Loucy (cell line): ENCODE measurements around the gene RAB8B.
A peak's percentile ranks its signal among the peaks of the same experiment; 100 is the strongest.

ENCODE experiments used
- H2AFZ ChIP-seq: fragments of 200-600 bp; sonication (generic); 2 replicates; pipeline ENCODE4 v1.6.0; 2016; ENCODE audit warnings: antibody characterized with exemption, mild to moderate bottlenecking, low read length, moderate library complexity
- H3F3A ChIP-seq: fragments of 200-600 bp; 2 replicates; pipeline ENCODE4 v1.6.0; 2016; ENCODE audit warnings: antibody characterized with exemption, low read depth, mild to moderate bottlenecking
- H3K27me3 ChIP-seq: fragments of 200-600 bp; sonication (generic); 2 replicates; pipeline ENCODE4 v1.6.1; 2014; ENCODE audit warnings: low read length, mild to moderate bottlenecking; ENCODE audit not compliant: insufficient read depth, poor library complexity, severe bottlenecking
- H3K36me3 ChIP-seq: fragments of 200-600 bp; sonication (generic); 2 replicates; pipeline ENCODE4 v1.6.1; 2016; ENCODE audit warnings: low read length; ENCODE audit not compliant: insufficient read depth
- H3K4me1 ChIP-seq: fragments of 200-600 bp; sonication (generic); 2 replicates; pipeline ENCODE4 v1.5.1; 2014; ENCODE audit warnings: low read length, mild to moderate bottlenecking; ENCODE audit not compliant: insufficient read depth, poor library complexity, severe bottlenecking
- H3K4me2 ChIP-seq: fragments of 200-600 bp; sonication (generic); 2 replicates; pipeline ENCODE4 v1.6.0; 2014; ENCODE audit warnings: antibody characterized with exemption, low read length, low read depth, mild to moderate bottlenecking; ENCODE audit not compliant: poor library complexity, severe bottlenecking
- H3K4me3 ChIP-seq: fragments of 200-600 bp; sonication (generic); 2 replicates; pipeline ENCODE4 v1.5.1; 2014; ENCODE audit warnings: low read length, mild to moderate bottlenecking, mixed read lengths; ENCODE audit not compliant: poor library complexity, severe bottlenecking
- H3K79me2 ChIP-seq: fragments of 200-600 bp; sonication (generic); 2 replicates; pipeline ENCODE4 v1.6.1; 2014; ENCODE audit warnings: low read length; ENCODE audit not compliant: insufficient read depth
- H3K9ac ChIP-seq: fragments of 200-600 bp; sonication (generic); 2 replicates; pipeline ENCODE4 v1.6.0; 2014; ENCODE audit warnings: mild to moderate bottlenecking, low read depth, low read length, moderate library complexity; ENCODE audit not compliant: poor library complexity, severe bottlenecking
- H3K9me2 ChIP-seq: fragments of 200-600 bp; sonication (generic); replicated peaks from 2 replicates; pipeline ENCODE4 v1.6.1; 2016; ENCODE audit warnings: low read depth, low read length, mixed read lengths
- H3K9me3 ChIP-seq: fragments of 200-600 bp; sonication (generic); 2 replicates; pipeline ENCODE4 v1.6.1; 2014; ENCODE audit warnings: mild to moderate bottlenecking, antibody characterized with exemption, low read length, low read depth; ENCODE audit not compliant: insufficient read depth
- H4K20me1 ChIP-seq: fragments of 200-600 bp; sonication (generic); 2 replicates; pipeline ENCODE4 v1.6.0; 2014; ENCODE audit warnings: antibody characterized with exemption, low read length, mild to moderate bottlenecking; ENCODE audit not compliant: insufficient read depth, poor library complexity, severe bottlenecking
- EZH2phosphoT487 ChIP-seq: fragments of 200-600 bp; IDR thresholded peaks from 2 replicates; pipeline ENCODE4 v1.6.1; 2018; ENCODE audit warnings: antibody characterized with exemption, mild to moderate bottlenecking, moderate library complexity, borderline replicate concordance
- TF ChIP-seq, protein P1 (sequence below): fragments of 200-600 bp; sonication (generic); conservative IDR thresholded peaks from 2 replicates; pipeline ENCODE4 v1.5.1; 2014; ENCODE audit warnings: mild to moderate bottlenecking, antibody characterized with exemption, low read length

Gene RAB8B

DNA sequence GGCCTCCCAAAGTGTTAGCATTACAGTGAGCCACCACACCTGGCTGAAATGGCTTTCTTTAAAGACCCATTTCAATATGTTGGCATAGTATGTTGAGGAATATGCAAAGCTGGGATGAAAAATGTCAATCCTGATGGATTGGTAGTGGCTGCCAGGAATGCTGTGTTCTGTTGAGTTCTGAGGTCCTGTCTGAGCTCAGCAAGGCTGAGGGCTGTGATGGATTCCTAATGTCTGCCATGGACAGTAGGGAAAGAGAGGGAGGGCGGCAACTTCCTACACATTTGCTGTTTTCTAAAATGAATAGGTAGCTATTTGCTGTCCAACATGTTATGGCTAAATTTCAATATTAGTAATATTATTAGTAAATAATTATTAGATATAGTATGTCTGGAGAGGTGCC lies 8.2 kb downstream of the RAB8B start:
- Histone ChIP-seq H3K9ac (no peak overlapping the region), H3F3A (no peaks in the 10 kb centered on the region), H2AFZ (no peak overlapping the region), H3K79me2 (peaks cover 97% of the 10 kb centered on the region), H3K27me3 (no peaks in the 10 kb centered on the region), H3K4me3 (no peak overlapping the region), H4K20me1 (peaks cover 58% of the 10 kb centered on the region), H3K9me2 (no peaks in the 10 kb centered on the region), H3K4me1 (peaks cover 84% of the 10 kb centered on the region), H3K9me3 (no peaks in the 10 kb centered on the region), H3K4me2 (peak overlapping the region; percentile 42), H3K36me3 (0 out of 2 replicates have a peak, but pooled peaks cover 4% of the 10 kb centered on the region)
- TF ChIP-seq, protein P1, sequence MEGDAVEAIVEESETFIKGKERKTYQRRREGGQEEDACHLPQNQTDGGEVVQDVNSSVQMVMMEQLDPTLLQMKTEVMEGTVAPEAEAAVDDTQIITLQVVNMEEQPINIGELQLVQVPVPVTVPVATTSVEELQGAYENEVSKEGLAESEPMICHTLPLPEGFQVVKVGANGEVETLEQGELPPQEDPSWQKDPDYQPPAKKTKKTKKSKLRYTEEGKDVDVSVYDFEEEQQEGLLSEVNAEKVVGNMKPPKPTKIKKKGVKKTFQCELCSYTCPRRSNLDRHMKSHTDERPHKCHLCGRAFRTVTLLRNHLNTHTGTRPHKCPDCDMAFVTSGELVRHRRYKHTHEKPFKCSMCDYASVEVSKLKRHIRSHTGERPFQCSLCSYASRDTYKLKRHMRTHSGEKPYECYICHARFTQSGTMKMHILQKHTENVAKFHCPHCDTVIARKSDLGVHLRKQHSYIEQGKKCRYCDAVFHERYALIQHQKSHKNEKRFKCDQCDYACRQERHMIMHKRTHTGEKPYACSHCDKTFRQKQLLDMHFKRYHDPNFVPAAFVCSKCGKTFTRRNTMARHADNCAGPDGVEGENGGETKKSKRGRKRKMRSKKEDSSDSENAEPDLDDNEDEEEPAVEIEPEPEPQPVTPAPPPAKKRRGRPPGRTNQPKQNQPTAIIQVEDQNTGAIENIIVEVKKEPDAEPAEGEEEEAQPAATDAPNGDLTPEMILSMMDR = no peak
- TF ChIP-seq EZH2phosphoT487 = no peak

DNA sequence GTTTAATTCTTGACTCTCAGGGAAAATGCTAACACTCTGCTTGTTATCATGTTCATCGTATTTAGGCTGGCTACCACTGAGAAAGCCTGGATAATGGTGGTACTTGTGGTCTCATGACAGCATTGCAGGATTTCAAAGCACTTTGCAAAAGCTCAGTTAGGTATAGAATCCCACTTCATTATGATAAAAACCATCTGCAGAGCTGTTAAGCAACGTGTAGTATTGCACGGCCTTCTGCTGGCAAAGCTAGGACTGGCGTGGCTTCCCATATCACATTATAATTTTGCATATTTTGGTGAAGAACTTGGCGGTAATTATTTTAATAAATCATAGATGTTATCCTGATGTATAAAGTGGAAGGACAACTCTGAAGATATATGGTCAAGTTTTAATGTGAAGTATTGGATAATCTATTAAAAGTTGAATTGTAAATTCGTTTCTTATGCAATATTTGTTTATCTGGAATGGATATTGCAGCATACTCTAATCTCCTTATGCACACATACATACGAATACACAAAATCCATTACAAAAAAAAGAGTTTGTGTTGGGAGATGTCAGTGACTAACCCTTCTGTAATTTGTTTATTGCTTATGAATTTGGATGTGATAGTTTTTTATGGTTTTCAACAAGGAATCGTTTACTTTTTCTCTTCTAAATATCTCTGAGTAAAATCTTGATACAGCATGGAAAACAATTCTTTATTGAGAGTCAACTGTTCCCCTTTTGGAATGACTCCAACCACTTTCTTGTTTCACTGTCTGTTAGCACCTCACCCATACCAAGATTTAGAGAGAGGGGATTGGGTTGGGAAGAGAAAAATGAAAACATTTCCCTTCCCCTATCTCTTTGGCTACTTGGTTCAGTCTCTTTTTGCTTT lies 9.2 kb downstream of the RAB8B start:
- Histone ChIP-seq H3K9ac (no peak overlapping the region), H3K4me2 (peak overlapping the region; percentile 42), H3K79me2 (peaks cover 97% of the 10 kb centered on the region), H3K9me2 (no peaks in the 10 kb centered on the region), H3K4me3 (no peak overlapping the region), H3K27me3 (no peaks in the 10 kb centered on the region), H3K4me1 (peaks cover 85% of the 10 kb centered on the region), H3F3A (no peaks in the 10 kb centered on the region), H2AFZ (no peak overlapping the region), H3K36me3 (0 out of 2 replicates have a peak, but pooled peaks cover 4% of the 10 kb centered on the region), H3K9me3 (no peaks in the 10 kb centered on the region), H4K20me1 (peaks cover 68% of the 10 kb centered on the region)
- TF ChIP-seq, protein P1 = no peak
- TF ChIP-seq EZH2phosphoT487 = no peak

DNA sequence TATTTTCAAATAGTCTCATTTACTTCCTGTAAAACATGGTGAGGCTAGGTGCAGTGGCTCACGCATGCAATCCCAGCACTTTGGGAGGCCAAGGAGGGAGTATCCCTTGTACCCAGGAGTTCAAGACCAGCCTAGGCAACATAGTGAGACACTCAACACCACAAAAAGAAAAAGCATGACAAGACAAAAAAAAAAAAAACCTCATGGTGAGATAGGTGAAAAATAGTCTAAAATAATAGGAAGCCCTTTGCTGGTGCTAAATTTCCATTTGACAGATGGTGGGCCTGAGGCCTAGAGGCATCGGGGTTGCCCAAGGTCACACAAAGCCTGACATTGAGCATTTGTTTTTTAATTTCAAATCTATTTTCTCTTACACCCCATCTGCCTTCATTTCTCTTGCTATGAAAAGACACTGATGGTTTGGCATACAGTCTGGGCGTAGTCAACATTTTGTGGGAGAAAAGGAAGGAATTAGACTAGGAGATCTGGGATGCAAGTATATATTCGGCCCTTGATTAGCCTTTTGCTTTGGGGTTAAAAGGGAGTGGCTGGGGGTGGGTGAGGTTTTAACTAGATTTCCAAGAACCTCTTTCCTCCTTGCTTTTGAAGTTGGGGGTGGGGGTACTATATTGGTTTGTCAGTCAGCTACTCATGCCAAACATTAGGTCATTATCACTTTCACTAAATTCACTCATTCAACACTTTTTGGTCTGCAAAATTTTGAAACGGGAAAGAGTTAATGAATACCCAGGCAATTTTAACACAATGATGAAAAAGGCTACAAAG lies 11.3 kb downstream of the RAB8B start:
- Histone ChIP-seq H2AFZ (no peak overlapping the region), H3K79me2 (peaks cover 97% of the 10 kb centered on the region), H3K4me1 (peaks cover 83% of the 10 kb centered on the region), H3K4me2 (peak overlapping the region; percentile 31), H3K9me2 (no peaks in the 10 kb centered on the region), H3K9me3 (no peaks in the 10 kb centered on the region), H3K9ac (no peak overlapping the region), H3K4me3 (no peak overlapping the region), H4K20me1 (peaks cover 68% of the 10 kb centered on the region), H3K27me3 (no peaks in the 10 kb centered on the region), H3K36me3 (0 out of 2 replicates have a peak, but pooled peaks cover 4% of the 10 kb centered on the region), H3F3A (no peaks in the 10 kb centered on the region)
- TF ChIP-seq EZH2phosphoT487 = no peak
- TF ChIP-seq, protein P1 = no peak
